Measurements from ENCODE around the gene BLMH.

DNA sequence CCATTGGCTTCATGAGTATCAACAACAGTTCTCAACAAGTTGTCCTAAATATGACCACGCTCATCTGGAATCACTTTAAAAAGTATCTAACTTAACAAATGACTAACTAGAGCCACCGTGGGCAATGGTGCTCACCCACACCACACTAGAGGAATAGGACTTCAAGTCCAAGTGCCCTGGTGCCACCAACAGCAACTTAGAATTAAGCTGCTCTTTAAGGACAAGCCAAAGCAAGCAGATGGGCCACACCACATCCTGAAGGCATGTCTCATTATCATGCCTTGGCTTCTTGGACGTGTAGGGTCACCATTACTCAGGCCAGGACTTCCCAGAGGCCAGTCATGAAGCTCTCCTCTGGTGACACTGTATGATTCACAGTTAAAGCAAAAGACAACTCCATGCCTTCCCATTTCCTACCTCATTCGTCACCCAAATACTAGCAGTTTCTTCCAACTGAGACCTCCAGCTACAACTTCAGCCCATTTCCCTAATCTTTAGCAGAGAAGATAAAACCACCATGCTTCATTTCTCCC, 46.8 kb downstream of the BLMH start:
- TF ChIP-seq CTCF (IDR thresholded peaks at IDR 0.05) (no peak), POLR2AphosphoS5 (IDR thresholded peaks at IDR 0.05) (no peak)
